ENCODE data around the gene CHAC1.

Gene CHAC1

GRCh38 chr15:40928821-40929659 lies 24.2 kb upstream of the CHAC1 start, which contains the start of gene DLL4:
TSS of gene DLL4 (plus strand) at chr15:40929340. CDS start at chr15:40929669, 329 bp downstream.
- Histone ChIP-seq H3K27me3 (ENCODE audit: insufficient read depth, low read depth, severe bottlenecking) (no peaks in the 10 kb centered on the region), H3K9me3 (ENCODE audit: severe bottlenecking) (no peaks in the 10 kb centered on the region), H3K36me3 (peaks cover 4% of the 10 kb centered on the region; the same call in 1 of the 2 replicates), H3K4me3 (ENCODE audit: low read depth, low read length) (peak within 1 kb of the TSS; percentile 78), H3K27ac (peak within 1 kb of the TSS; percentile 89)
- peak; percentile 94 for DNase-seq
- TF ChIP-seq CTCF (IDR thresholded peaks at IDR 0.05; ENCODE audit: low read depth, low read length), result no peak

- peak; percentile 71 for DNase-seq
- TF ChIP-seq CTCF (IDR thresholded peaks at IDR 0.05; ENCODE audit: low read depth, low read length), result no peak
- Histone ChIP-seq H3K27me3 (ENCODE audit: insufficient read depth, low read depth, severe bottlenecking) (no peaks in the 10 kb centered on the region), H3K4me3 (ENCODE audit: low read depth, low read length) (peak overlapping the region; percentile 78), H3K9me3 (ENCODE audit: severe bottlenecking) (no peaks in the 10 kb centered on the region), H3K36me3 (peaks cover 8% of the 10 kb centered on the region), H3K27ac (peak overlapping the region; percentile 71)
Measured at GRCh38 chr15:40929660-40930429, 23.4 kb upstream of the CHAC1 start.

GRCh38 chr15:40930430-40931299 lies 22.6 kb upstream of the CHAC1 start:
- peak; percentile 90 for DNase-seq
- no peaks in the 10 kb centered on the region for H3K27me3 ChIP-seq (ENCODE audit: insufficient read depth, low read depth, severe bottlenecking)
- TF ChIP-seq CTCF (IDR thresholded peaks at IDR 0.05; ENCODE audit: low read depth, low read length), result peak; percentile 86
- H3K36me3 ChIP-seq, result peaks cover 11% of the 10 kb centered on the region
- peak overlapping the region; percentile 78 for H3K4me3 ChIP-seq (ENCODE audit: low read depth, low read length)
- no peak overlapping the region for H3K27ac ChIP-seq
- no peaks in the 10 kb centered on the region for H3K9me3 ChIP-seq (ENCODE audit: severe bottlenecking)

- H3K27ac ChIP-seq, result no peak overlapping the region
- no peak for TF ChIP-seq CTCF (IDR thresholded peaks at IDR 0.05; ENCODE audit: low read depth, low read length)
- H3K27me3 ChIP-seq (ENCODE audit: insufficient read depth, low read depth, severe bottlenecking), result no peaks in the 10 kb centered on the region
- no peaks in the 10 kb centered on the region for H3K9me3 ChIP-seq (ENCODE audit: severe bottlenecking)
- H3K36me3 ChIP-seq, result peaks cover 18% of the 10 kb centered on the region
- no peak overlapping the region for H3K4me3 ChIP-seq (ENCODE audit: low read depth, low read length)
- DNase-seq, result no peak
Measured at GRCh38 chr15:40931300-40932142, 21.8 kb upstream of the CHAC1 start.

GRCh38 chr15:40932156-40932555 lies 21.1 kb upstream of the CHAC1 start:
- Histone ChIP-seq H3K36me3 (peaks cover 20% of the 10 kb centered on the region), H3K27ac (no peak overlapping the region), H3K4me3 (ENCODE audit: low read depth, low read length) (no peak overlapping the region), H3K27me3 (ENCODE audit: insufficient read depth, low read depth, severe bottlenecking) (no peaks in the 10 kb centered on the region), H3K9me3 (ENCODE audit: severe bottlenecking) (no peaks in the 10 kb centered on the region)
- TF ChIP-seq CTCF (IDR thresholded peaks at IDR 0.05; ENCODE audit: low read depth, low read length), result no peak
- no peak for DNase-seq

Data from WERI-Rb-1 (cell line).